ENCODE results near the gene PAGR1.

- TF ChIP-seq CTCF (IDR thresholded peaks at IDR 0.05; ENCODE audit: poor library complexity) (no peak), EZH2 (IDR thresholded peaks at IDR 0.05; ENCODE audit: borderline replicate concordance) (no peak)
Measured at GRCh38 chr16:29858974-29859373, 43.0 kb downstream of the PAGR1 start.
